Posterior vena cava (tissue), 2 donors: Measurements from ENCODE around the gene RAB3C. TPM values are rescaled to one million over a fixed set of nuclear protein-coding genes. Genes with fewer than 3 reads are reported as not detected.

ENCODE experiments used
- DNase-seq: peaks from one replicate; pipeline ENCODE4 v3.0.0-alpha.2; 2020; ENCODE audit warnings: low spot score
- intact Hi-C, 2 donors: fragments of 100-400 bp; cut with DNase I; formaldehyde crosslinking; loops; one replicate each; pipeline versions ENCODE4 v1.14.1 to v1.14.2; 2022 to 2023
- total RNA-seq, 2 donors: library from RNA; stranded (reverse); fragmentation: NEBNext Ultra II Directional; extraction: Animal tissue kit (Norgen Biotek cat#: 25700); gene quantifications; one replicate each; pipeline ENCODE4 v1.2.1, GENCODE V29; 2021
- donor health status: DM: yes; HTN: yes; CAD: no.
- donor health status: DM: yes; HTN: yes; CAD: no.

Gene RAB3C
- total RNA-seq, 2 donors from 2014 or later = 10.6 to 11.7 TPM

- DNase-seq = no peak
- intact Hi-C loops = loop anchor here in 1 of 2 donors (5.0 kb wide), 1 partner anchor 290 kb away; no protein-coding TSS in a partner anchor
Measured at GRCh38 chr5:58887311-58887710, 304.4 kb downstream of the RAB3C start.

- peak; percentile 92 for DNase-seq
- intact Hi-C loops = loop anchor here in 1 of 2 donors (5.0 kb wide), 1 partner anchor 289 kb away; no protein-coding TSS in a partner anchor
Measured at GRCh38 chr5:58887721-58888409, 305.0 kb downstream of the RAB3C start.

GRCh38 chr5:58890265-58890664, 307.4 kb downstream of the RAB3C start:
- intact Hi-C loops = loop anchor here (10.0 kb wide), 2 partner anchors 115 to 465 kb away; no protein-coding TSS in a partner anchor
- DNase-seq = no peak

- DNase-seq = no peak
- intact Hi-C loops = loop anchor here (10.0 kb wide), 2 partner anchors 114 to 464 kb away; no protein-coding TSS in a partner anchor
Measured at GRCh38 chr5:58890701-58891085, 307.8 kb downstream of the RAB3C start.

GRCh38 chr5:58891086-58891970, 308.5 kb downstream of the RAB3C start:
- DNase-seq = peak; percentile 95
- intact Hi-C loops = loop anchor here (10.0 kb wide), 2 partner anchors 113 to 463 kb away; no protein-coding TSS in a partner anchor

GRCh38 chr5:58891971-58892343, 309.1 kb downstream of the RAB3C start:
- intact Hi-C loops = loop anchor here (10.0 kb wide), 2 partner anchors 113 to 463 kb away; no protein-coding TSS in a partner anchor
- no peak for DNase-seq

GRCh38 chr5:58893551-58893950, 310.7 kb downstream of the RAB3C start:
- intact Hi-C loops = loop anchor here (10.0 kb wide), 2 partner anchors 111 to 461 kb away; no protein-coding TSS in a partner anchor
- DNase-seq = no peak

- intact Hi-C loops = loop anchor here (10.0 kb wide), 2 partner anchors 107 to 457 kb away; no protein-coding TSS in a partner anchor
- DNase-seq = no peak
Measured at GRCh38 chr5:58898006-58898405, 315.1 kb downstream of the RAB3C start.

GRCh38 chr5:58898538-58898937, 315.7 kb downstream of the RAB3C start:
- DNase-seq = no peak
- intact Hi-C loops = loop anchor here (10.0 kb wide), 2 partner anchors 106 to 456 kb away; no protein-coding TSS in a partner anchor

- no peak for DNase-seq
- intact Hi-C loops = no loop called here
Measured at GRCh38 chr5:58901271-58901670, 318.4 kb downstream of the RAB3C start.

GRCh38 chr5:58902305-58902704, 319.4 kb downstream of the RAB3C start:
- no peak for DNase-seq
- intact Hi-C loops = no loop called here

- intact Hi-C loops = no loop called here
- no peak for DNase-seq
Measured at GRCh38 chr5:58902765-58903164, 319.9 kb downstream of the RAB3C start.

GRCh38 chr5:58904737-58905136, 321.9 kb downstream of the RAB3C start:
- intact Hi-C loops = no loop called here

GRCh38 chr5:58905944-58906343, 323.1 kb downstream of the RAB3C start:
- DNase-seq = no peak
- intact Hi-C loops = no loop called here

More at GRCh38 chr5:58904737-58905136, 321.9 kb downstream of the RAB3C start:
- DNase-seq = no peak

Other genes starting within 250 kb of the RAB3C start
- gene PLK2, start 123.0 kb upstream of the RAB3C start, total RNA-seq = 10 to 100 TPM; 23.8 to 28.0 TPM
- 1 to 10 TPM; 1.3 to 2.5 TPM for gene GAPT, start 91.6 kb upstream of the RAB3C start, total RNA-seq